ENCODE data around the gene PLCXD3.

DNA sequence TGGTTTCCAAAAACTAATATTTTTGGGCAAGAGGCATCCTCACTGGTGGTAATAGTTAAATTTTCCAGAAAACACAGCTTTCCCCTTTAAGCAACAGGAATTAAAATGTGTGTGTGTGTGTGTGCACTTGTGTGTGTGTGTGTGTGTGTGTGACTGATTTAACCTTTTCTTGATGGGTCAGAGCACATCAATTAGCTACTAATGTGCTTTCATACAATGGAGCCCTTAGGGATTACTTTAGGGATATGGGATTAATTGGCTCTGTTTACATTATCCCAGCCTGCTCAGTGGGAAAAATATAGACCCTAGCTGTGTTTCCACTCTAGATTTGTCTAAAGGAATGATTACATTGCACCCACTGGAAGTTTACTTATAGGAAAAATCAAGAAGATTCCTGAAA, 6.5 kb downstream of the PLCXD3 start:
- TF ChIP-seq ZNF70 (CRISPR knock-in tag; IDR thresholded peaks at IDR 0.05) (no peak), RARB (CRISPR knock-in tag; IDR thresholded peaks at IDR 0.05) (no peak), CSDC2 (CRISPR knock-in tag; IDR thresholded peaks at IDR 0.05) (no peak), TCF4 (CRISPR knock-in tag; IDR thresholded peaks at IDR 0.05; ENCODE audit: borderline replicate concordance) (no peak)
- TF ChIP-seq, protein P1, sequence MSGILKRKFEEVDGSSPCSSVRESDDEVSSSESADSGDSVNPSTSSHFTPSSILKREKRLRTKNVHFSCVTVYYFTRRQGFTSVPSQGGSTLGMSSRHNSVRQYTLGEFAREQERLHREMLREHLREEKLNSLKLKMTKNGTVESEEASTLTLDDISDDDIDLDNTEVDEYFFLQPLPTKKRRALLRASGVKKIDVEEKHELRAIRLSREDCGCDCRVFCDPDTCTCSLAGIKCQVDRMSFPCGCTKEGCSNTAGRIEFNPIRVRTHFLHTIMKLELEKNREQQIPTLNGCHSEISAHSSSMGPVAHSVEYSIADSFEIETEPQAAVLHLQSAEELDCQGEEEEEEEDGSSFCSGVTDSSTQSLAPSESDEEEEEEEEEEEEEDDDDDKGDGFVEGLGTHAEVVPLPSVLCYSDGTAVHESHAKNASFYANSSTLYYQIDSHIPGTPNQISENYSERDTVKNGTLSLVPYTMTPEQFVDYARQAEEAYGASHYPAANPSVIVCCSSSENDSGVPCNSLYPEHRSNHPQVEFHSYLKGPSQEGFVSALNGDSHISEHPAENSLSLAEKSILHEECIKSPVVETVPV (CRISPR knock-in tag; IDR thresholded peaks at IDR 0.05) = no peak
- TF ChIP-seq, protein P2, sequence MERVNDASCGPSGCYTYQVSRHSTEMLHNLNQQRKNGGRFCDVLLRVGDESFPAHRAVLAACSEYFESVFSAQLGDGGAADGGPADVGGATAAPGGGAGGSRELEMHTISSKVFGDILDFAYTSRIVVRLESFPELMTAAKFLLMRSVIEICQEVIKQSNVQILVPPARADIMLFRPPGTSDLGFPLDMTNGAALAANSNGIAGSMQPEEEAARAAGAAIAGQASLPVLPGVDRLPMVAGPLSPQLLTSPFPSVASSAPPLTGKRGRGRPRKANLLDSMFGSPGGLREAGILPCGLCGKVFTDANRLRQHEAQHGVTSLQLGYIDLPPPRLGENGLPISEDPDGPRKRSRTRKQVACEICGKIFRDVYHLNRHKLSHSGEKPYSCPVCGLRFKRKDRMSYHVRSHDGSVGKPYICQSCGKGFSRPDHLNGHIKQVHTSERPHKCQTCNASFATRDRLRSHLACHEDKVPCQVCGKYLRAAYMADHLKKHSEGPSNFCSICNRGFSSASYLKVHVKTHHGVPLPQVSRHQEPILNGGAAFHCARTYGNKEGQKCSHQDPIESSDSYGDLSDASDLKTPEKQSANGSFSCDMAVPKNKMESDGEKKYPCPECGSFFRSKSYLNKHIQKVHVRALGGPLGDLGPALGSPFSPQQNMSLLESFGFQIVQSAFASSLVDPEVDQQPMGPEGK (CRISPR knock-in tag; IDR thresholded peaks at IDR 0.05; ENCODE audit: borderline replicate concordance) = no peak
